Transverse colon (tissue), 4 donors: Measurements from ENCODE around the gene PRMT3. TPM values are rescaled to one million over a fixed set of nuclear protein-coding genes. Genes with fewer than 3 reads are reported as not detected.
"Not testable (repeated sequence)": the region's sequence is repeated elsewhere in the genome, so short reads cannot be mapped to it uniquely, and the experiment has no call there.

Experiments
- DNase-seq: peaks from one replicate; pipeline ENCODE4 v3.0.0-alpha.2; 2019
- H3K27ac ChIP-seq, 4 donors: fragments of 200-600 bp; sonication (generic); 2 replicates each; pipeline ENCODE4 v1.5.1; 2016 to 2018; ENCODE audit warnings: inconsistent platforms in 4 of 4
- H3K27me3 ChIP-seq: fragments of 200-600 bp; sonication (generic); 2 replicates; pipeline ENCODE4 v1.5.1; 2017; ENCODE audit warnings: inconsistent platforms
- H3K36me3 ChIP-seq, 4 donors: fragments of 200-600 bp; sonication (generic); 2 replicates each; pipeline ENCODE4 v1.5.1; 2017 to 2019; ENCODE audit warnings: inconsistent platforms in 4 of 4
- H3K4me1 ChIP-seq, 4 donors: fragments of 200-600 bp; sonication (generic); 2 replicates each; pipeline ENCODE4 v1.5.1; 2017 to 2020; ENCODE audit warnings: inconsistent platforms in 4 of 4
- H3K4me3 ChIP-seq, 4 donors: fragments of 200-600 bp; sonication (generic); 1 replicate in 1 of 4; 2 replicates in 3 of 4; pipeline versions ENCODE4 v1.5.1 to v1.6.1; 2017 to 2019; ENCODE audit warnings: inconsistent platforms in 4 of 4
- H3K9me3 ChIP-seq, 2 donors: fragments of 200-600 bp; sonication (generic); 2 replicates each; pipeline ENCODE4 v1.5.1; 2017 to 2019; ENCODE audit warnings: inconsistent platforms in 2 of 2
- CTCF ChIP-seq, 5 experiments: fragments of 200-600 bp in 3 of 5; fragments of 450-650 bp in 2 of 5; sonication (generic) in 3 of 5; IDR thresholded peaks; 1 replicate in 2 of 5; 2 replicates in 3 of 5; pipeline ENCODE4 v1.5.1; 2016 to 2017; ENCODE audit warnings: antibody characterized with exemption in 5 of 5, inconsistent platforms in 3 of 5, mild to moderate bottlenecking in 2 of 5, moderate library complexity in 1 of 5
- EP300 ChIP-seq: sonication (generic); formaldehyde crosslinking; IDR thresholded peaks from one replicate; pipeline ENCODE4 v1.6.1; 2017; ENCODE audit warnings: antibody characterized with exemption, low read depth
- POLR2A ChIP-seq: fragments of 450-650 bp; IDR thresholded peaks from one replicate; pipeline ENCODE4 v1.6.1; 2016; ENCODE audit warnings: antibody characterized with exemption, mild to moderate bottlenecking, moderate library complexity
- POLR2AphosphoS5 ChIP-seq, 3 donors: sonication (generic); formaldehyde crosslinking; IDR thresholded peaks; one replicate each; pipeline ENCODE4 v1.6.1; 2016; ENCODE audit warnings: antibody characterized with exemption in 3 of 3
- WGBS, 2 donors: methylation state at CpG; one replicate each; pipeline ENCODE4 v1.1.5; 2018; ENCODE audit warnings: low coverage in 1 of 2; 5-methylcytosine and 5-hydroxymethylcytosine counted together
- in situ Hi-C, 4 donors: fragments of 200-750 bp; cut with MboI; loops; one replicate each; pipeline versions ENCODE4 v1.15.0 to v1.15.1; 2017; ENCODE audit warnings: low sequenced_read_pairs in 3 of 4, low pct_ligation_motif_present in 1 of 4, low pct_unique_long_range_greater_than_20kb in 1 of 4
- intact Hi-C: fragments of 100-400 bp; cut with DNase I; formaldehyde crosslinking; loops from one replicate; pipeline ENCODE4 v1.15.1; 2023; ENCODE audit warnings: low total_unique reads
- total RNA-seq, 4 donors: library from RNA; depleted of rRNA; stranded (reverse); fragments of >200 nt; gene quantifications; one replicate each; pipeline ENCODE4 v1.1.0, GENCODE V29; 2016

Gene PRMT3
- total RNA-seq, 4 donors from 2014 or later, result 6.7 to 21.0 (median 15.2) TPM

DNA sequence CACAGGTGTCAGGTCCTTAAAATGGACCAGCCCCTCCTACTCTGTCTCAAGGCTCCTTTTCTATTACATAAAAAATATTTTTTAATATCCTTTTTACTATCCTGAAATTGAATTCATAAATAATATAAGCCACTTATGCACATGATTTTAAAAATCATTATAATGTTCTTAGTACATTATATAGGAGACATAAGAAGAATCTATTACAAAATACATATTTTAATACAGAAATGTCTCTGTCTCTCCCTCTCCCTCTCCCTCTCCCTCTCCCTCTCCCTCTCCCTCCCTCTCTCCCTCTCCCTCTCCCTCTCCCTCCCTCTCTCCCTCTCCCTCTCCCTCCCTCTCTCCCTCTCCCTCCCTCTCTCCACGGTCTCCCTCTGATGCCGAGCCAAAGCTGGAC lies 159.9 kb downstream of the PRMT3 start:
- Histone ChIP-seq H3K4me1 (no peaks in the 10 kb centered on the region), H3K4me3 (no peak overlapping the region), H3K9me3 (no peaks in the 10 kb centered on the region), H3K27ac (no peak overlapping the region), H3K36me3 (no peaks in the 10 kb centered on the region), H3K27me3 (no peaks in the 10 kb centered on the region)
- TF ChIP-seq EP300, result no peak
- TF ChIP-seq POLR2AphosphoS5 (IDR thresholded peaks at IDR 0.05), result no peak
- TF ChIP-seq CTCF (IDR thresholded peaks at IDR 0.05), result no peak
- TF ChIP-seq POLR2A, result no peak
- no CpG with 5 or more reads among the region's 2 CpGs for WGBS, 2 donors
- intact Hi-C loops (no loop called here), in situ Hi-C loops (no loop called here)
- DNase-seq, result no peak

- no peak overlapping the region for H3K4me3 ChIP-seq
- no peaks in the 10 kb centered on the region for H3K9me3 ChIP-seq
- H3K4me1 ChIP-seq, result no peaks in the 10 kb centered on the region
- 41% methylated on average over 2 of the region's 2 CpGs; no CpG with 5 or more reads in 1 of the 2 donors for WGBS, 2 donors
- no peaks in the 10 kb centered on the region for H3K27me3 ChIP-seq
- no peak overlapping the region for H3K27ac ChIP-seq
- DNase-seq, result no peak
- intact Hi-C loops (no loop called here), in situ Hi-C loops (loop anchor here in 1 of 4 donors (10.0 kb wide), 1 partner anchor 56 kb away; no protein-coding TSS in a partner anchor)
- TF ChIP-seq EP300, result no peak
- no peak for TF ChIP-seq POLR2AphosphoS5 (IDR thresholded peaks at IDR 0.05)
- TF ChIP-seq CTCF (IDR thresholded peaks at IDR 0.05), result no peak
- TF ChIP-seq POLR2A, result no peak
- no peaks in the 10 kb centered on the region for H3K36me3 ChIP-seq
Observed at GRCh38 chr11:20551096-20551495, 163.6 kb downstream of the PRMT3 start.

GRCh38 chr11:20555783-20556182 lies 168.3 kb downstream of the PRMT3 start:
- no peaks in the 10 kb centered on the region for H3K36me3 ChIP-seq
- no peaks in the 10 kb centered on the region for H3K27me3 ChIP-seq
- intact Hi-C loops (no loop called here), in situ Hi-C loops (loop anchor here in 1 of 4 donors (10.0 kb wide), 1 partner anchor 61 kb away; no protein-coding TSS in a partner anchor)
- H3K9me3 ChIP-seq, result no peaks in the 10 kb centered on the region
- WGBS, 2 donors, result 50% methylated on average over 3 of the region's 3 CpGs; no CpG with 5 or more reads in 1 of the 2 donors
- H3K4me1 ChIP-seq, result no peaks in the 10 kb centered on the region
- no peak overlapping the region for H3K4me3 ChIP-seq
- TF ChIP-seq EP300 (no peak), POLR2A (no peak), CTCF (IDR thresholded peaks at IDR 0.05) (no peak), POLR2AphosphoS5 (IDR thresholded peaks at IDR 0.05) (no peak)
- no peak for DNase-seq
- no peak overlapping the region for H3K27ac ChIP-seq

- DNase-seq, H3K4me1 ChIP-seq, H3K27ac ChIP-seq, H3K36me3 ChIP-seq, intact Hi-C loops, H3K4me3 ChIP-seq, H3K27me3 ChIP-seq, H3K9me3 ChIP-seq: not testable (repeated sequence)
- in situ Hi-C loops, result loop anchor here in 1 of 4 donors (10.0 kb wide), 1 partner anchor 62 kb away; no protein-coding TSS in a partner anchor
Observed at GRCh38 chr11:20556396-20556795, 168.9 kb downstream of the PRMT3 start.

DNA sequence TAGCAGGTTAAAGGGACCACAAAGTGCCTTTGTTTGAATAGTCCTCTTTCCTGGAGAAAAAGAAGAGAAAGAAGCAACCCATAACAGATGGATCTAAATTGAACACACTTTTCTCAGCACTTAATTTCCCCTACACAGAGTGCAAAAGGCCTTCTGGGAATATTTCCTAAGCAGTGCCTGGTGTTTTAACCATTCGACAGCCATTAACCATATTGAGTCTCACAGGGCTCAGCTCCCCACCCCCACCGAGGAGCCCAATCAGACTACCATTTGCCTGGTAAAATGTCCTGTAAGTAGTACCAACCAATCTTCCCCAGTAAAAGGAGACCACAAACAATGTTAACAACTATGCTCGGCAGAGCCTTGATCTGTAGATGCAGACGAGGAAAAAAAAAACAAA lies 171.2 kb downstream of the PRMT3 start:
- no peak for DNase-seq
- H3K27me3 ChIP-seq, result no peaks in the 10 kb centered on the region

More for the DNA sequence above, 171.2 kb downstream of the PRMT3 start:
- no peaks in the 10 kb centered on the region for H3K36me3 ChIP-seq
- H3K27ac ChIP-seq, result no peak overlapping the region
- H3K4me1 ChIP-seq, result no peaks in the 10 kb centered on the region
- in situ Hi-C loops, result loop anchor here in 1 of 4 donors (10.0 kb wide), 1 partner anchor 64 kb away; no protein-coding TSS in a partner anchor
- TF ChIP-seq POLR2A, result no peak
- no peak for TF ChIP-seq EP300
- TF ChIP-seq CTCF (IDR thresholded peaks at IDR 0.05), result no peak
- no peak for TF ChIP-seq POLR2AphosphoS5 (IDR thresholded peaks at IDR 0.05)
- intact Hi-C loops, result no loop called here
- H3K4me3 ChIP-seq, result no peak overlapping the region
- 89 to 94% methylated on average over 2 to 4 of the region's 4 CpGs for WGBS, 2 donors
- no peaks in the 10 kb centered on the region for H3K9me3 ChIP-seq
